ENCODE data around the gene HNRNPU. TPM values are rescaled to one million over a fixed set of nuclear protein-coding genes. Genes with fewer than 3 reads are reported as not detected.

The HNRNPU gene
- total RNA-seq, 1 donor from 2014 or later, result 379 TPM

DNA sequence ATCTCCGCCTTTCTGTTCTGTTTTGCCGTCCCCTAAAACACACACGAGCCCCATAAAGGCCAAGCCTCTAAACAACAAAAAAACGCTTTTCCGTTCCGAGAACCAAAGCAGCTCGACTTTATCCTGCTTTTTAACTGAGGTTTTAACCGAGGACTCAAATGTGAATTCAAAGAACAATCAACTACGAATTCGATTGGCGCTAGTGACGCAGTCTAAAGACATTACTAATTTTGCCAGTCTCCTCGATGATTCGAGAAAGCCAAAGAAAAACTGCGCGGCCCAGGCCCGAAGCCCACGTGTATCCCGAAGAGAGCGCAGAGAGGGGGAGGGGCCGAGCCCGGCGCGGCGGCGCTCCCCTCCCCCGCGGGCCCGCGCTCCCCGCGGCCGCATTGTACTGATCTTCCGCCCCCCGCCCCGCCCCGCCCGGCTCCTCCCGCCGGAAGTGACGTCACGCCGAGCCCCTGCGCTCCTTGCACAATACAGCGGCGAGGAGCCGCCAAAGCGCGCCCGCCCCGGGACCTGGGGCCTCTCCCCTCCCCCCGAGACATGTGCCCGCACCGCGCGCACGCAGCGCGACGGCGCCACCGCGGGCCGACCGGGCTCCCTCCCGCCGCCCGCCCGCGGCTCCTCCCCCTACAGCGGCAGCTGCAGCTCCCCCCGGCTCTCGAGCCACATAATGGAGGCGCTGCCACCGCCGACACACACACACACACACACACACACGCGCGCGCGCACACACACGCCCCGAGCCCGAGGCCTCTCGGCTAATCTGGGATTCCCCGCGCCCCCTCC is 1.4 kb downstream of the HNRNPU start:
- DNase-seq, result peak; percentile 93

DNA sequence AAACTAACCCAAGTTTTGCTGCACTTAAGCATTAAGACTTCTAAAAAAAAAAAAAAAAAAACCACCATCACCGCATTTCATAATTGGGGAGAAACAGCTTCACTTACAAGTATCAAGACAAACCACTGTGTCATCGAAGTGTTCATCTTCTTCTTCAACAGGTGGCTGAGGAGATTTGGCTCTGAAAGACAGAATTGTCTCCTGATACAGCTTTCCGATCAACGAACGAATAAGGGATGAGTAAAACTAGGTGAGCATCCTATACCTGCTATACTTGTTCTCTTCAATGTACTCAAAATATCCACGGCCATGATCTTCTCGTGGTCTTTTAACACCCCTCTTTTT is 2.0 kb downstream of the HNRNPU start:
- DNase-seq, result no peak

- no peak for DNase-seq
Observed at GRCh38 chr1:244861683-244862082, 2.7 kb downstream of the HNRNPU start.

- no peak for DNase-seq
Observed at GRCh38 chr1:244860914-244861610, 3.3 kb downstream of the HNRNPU start.

- no peak for DNase-seq
Observed at GRCh38 chr1:244860078-244860477, 4.3 kb downstream of the HNRNPU start.

DNA sequence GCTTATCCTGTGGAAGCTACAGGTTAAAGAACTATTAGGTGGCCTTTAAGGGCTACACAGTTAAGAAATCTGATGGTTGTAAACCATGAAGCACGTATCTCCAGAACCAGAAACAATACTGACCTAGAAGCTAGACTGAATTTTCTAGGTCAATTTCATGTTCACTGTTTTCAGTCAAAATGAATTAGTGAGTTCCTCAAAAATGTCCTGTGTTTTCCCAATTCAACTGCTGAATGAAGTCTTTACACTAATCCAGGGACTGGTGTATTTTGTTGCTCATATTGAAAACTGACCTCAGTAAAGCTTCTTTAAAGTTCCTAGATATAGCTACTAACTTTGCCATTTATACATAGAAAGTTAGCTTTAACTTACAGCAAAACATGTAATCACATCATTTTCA is 6.0 kb downstream of the HNRNPU start:
- no peak for DNase-seq

GRCh38 chr1:244857761-244858160 is 6.6 kb downstream of the HNRNPU start:
- DNase-seq, result no peak

GRCh38 chr1:244854865-244855578 is 9.3 kb downstream of the HNRNPU start:
- DNase-seq, result no peak

- no peak for DNase-seq
Observed at GRCh38 chr1:244854166-244854565, 10.2 kb downstream of the HNRNPU start.

DNA sequence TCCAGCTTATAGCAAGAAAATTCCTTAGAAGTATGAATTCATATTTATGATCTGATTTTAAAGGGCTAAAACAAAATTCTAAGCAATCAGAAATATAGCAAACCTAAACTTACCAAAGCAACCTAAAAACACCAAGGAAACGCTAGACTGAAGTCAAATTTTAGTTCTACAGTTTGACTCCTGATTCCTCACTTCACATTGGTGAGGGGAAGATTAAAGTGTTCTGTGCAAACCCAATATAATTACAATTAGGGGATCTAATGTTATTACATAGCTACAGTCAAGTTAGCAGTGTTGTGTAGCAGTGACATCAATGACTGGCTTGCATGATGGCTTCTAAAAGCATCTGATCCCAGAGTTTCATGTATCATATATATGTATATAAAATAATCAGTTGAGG is 11.6 kb downstream of the HNRNPU start:
- DNase-seq, result no peak

- DNase-seq, result no peak
Observed at GRCh38 chr1:244851546-244852231, 12.7 kb downstream of the HNRNPU start.

GRCh38 chr1:244850896-244851295 is 13.4 kb downstream of the HNRNPU start:
- DNase-seq, result no peak

GRCh38 chr1:244850099-244850852 is 14.1 kb downstream of the HNRNPU start:
- DNase-seq, result no peak

DNA sequence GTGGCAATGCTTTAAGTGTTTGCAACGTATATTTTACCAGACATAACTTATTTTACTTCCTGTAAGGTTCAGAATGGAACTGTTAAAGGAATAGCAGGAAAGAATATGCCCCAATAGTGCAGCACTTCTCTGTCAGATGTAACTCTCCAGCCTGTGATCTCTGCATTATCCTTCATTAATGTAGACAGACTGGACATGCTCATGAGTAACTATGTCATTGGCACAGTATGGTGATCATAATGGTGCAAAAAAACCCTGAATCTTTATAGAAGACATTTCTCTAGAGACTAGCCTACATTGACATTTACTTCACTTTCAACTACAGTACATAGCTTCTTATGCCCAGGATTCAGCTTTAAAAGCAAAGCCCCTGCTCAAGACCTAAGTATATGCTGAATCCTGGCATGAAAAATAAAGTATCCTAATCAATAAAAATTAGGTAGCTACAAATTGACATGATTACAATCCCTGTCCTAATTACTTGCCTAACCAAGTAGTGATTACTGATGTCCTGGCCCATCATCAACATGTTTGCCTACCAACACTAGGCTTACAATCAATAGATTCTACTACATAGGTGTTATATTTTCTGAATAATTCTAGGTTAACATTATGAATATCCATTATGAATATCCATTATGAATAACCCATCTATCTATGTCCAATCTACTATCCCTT is 15.0 kb downstream of the HNRNPU start:
- no peak for DNase-seq

- no peak for DNase-seq
Observed at GRCh38 chr1:244846653-244847052, 17.7 kb downstream of the HNRNPU start.

- DNase-seq, result no peak
Observed at GRCh38 chr1:244844155-244845121, 19.9 kb downstream of the HNRNPU start.

DNA sequence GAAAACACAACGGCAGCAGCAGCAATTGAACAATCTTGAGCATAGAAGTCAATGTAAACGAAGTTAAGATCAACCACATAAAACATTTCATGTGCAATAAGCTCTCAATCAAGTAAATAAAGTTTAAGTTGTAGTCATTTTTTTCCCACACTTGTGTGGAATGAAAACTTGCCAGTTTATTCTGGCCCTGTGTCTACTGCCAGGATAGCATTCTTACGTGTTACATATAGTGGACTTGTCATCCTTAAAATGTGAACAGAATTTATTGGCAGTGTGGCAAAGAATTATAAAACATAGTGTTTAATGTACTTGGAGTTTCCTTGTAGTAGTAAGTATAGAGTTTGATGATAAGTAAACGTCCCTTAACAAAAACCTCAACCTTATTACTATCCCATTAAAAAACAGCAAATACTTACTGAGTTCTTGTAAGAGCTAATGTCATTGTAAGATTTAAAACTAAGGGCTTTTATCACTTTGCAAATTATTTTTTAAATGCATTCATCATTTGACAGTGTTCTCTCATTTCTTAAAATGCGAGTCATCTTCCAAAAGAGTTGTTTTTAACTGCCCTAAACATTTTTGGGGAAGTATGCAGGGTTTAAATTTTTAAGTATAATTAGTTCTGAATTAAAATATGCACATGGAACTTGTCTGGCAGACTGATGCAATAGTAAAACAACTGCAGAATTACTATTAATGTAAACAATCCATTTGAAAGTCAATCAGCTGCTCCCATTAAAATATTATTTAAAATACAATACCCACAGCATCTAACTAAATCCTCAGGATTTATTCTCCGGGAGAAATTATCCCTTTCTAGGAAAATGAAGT is 21.0 kb downstream of the HNRNPU start:
- DNase-seq, result no peak

DNA sequence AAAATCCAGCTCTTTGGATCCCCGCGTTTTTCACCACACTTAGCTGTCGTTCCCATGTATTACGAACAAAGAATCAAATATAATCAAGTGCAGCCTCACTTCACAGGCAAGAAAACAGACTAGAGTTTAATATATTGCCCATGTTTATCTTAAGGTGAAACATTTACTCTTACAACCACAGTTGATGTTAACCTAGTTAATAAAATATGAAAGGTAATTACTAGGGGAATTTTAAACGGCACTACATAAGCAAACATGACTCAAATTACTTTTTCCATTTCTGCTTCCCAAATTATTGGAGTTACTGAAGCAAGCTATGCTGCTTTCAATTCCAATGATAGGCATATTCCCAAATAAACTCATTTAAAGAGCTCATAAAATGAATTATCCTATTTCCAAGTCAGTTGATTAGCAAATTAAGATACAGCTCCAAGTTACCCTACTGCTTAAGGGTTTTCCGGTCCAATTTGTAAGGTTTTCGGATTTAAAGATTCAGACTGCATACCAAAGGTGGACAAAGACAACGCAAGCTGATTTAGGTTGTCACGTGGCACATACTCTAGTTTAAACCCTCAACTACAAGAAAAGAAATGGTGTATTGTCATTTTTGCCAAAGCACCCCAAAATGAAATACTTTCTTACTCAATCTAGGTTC is 22.9 kb downstream of the HNRNPU start:
- DNase-seq, result no peak
